ENCODE results near the gene MRPL24.

Gene MRPL24

DNA sequence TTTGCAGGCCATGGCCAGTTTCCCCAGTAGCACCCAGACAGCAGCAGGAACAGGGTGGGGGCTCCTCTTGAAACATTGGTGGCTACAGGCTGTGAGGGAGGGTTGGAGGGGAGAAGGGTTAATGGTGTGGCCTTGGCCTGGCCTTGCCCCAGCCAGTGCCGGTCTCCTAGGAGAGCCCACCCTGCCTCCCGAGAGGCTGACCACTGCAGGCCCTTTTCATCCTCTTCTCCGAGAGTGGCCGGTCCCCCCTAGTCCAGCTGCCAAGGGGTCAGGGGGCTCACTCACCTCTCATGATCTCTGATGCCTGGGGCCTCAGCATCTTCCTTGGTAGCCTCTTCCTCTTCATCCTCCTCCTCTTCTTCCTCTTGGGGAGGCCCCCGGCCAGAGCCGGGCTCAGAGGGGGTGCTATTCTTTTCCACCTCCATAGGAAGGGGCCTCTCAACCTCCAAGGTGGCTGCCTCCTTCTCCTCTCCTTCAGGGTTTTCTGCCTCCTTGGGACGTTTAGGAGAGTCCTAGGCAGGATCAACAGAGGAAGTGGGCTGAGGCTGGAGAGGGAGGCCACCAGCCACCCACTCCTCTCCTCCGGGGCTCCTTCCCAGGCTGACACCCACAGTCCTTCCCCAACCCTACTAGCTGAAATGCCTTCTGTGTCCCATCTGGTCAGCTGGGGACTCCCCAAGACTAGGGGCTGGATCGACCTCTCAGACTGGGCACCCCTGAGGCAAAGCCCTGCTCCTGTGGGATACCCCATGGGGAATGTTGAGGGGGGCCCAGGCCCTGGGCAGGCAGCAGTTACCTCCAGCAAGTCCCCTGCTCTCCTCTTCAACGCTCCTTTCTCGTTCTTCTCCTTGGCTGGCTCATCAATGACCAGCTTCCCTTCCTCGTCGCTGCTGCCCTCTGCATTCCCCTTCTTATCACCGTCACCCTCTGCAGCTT lies 2.7 kb upstream of the MRPL24 start:
- DNase-seq (ENCODE audit: low spot score) = no peak

DNA sequence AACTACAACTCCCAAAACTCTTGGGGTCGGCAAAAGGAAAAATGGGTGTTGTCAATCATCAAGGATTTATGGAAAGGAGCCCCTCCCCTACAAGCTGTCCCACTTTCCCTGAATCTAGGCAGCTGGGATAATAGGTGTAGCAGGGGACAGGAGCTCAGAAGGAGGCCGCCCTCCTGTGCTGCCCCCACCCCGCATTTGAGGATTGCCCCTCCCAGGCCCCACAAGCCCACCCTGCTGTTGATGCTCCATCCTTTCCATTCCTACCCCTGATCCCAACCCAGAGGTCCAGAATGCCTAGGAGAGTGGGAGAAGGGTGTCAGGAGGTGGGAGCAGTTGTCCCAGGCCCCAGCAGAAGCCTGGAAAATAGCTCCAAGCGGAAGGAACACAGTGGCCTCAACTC lies 1.9 kb upstream of the MRPL24 start:
- DNase-seq (ENCODE audit: low spot score) = no peak

DNA sequence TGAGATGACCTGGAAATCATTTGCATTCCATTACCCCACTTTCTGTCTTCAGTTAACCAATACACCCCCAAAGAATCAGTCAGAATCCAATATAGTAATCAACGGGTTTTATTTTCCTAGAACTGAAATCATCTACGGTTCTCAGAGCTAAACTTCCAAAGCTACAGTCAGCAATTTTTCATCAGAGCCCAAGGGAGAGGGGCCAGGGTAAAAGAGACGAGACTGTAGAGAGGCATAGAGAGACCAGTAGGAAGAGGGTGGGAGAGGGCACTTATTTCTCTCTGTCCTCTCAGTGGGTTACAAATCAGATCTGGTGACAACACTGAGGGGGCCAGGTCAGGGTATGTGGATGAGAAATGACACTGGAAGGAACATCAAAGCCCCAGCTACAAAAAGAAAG lies 1.1 kb upstream of the MRPL24 start:
- no peak for DNase-seq (ENCODE audit: low spot score)

DNA sequence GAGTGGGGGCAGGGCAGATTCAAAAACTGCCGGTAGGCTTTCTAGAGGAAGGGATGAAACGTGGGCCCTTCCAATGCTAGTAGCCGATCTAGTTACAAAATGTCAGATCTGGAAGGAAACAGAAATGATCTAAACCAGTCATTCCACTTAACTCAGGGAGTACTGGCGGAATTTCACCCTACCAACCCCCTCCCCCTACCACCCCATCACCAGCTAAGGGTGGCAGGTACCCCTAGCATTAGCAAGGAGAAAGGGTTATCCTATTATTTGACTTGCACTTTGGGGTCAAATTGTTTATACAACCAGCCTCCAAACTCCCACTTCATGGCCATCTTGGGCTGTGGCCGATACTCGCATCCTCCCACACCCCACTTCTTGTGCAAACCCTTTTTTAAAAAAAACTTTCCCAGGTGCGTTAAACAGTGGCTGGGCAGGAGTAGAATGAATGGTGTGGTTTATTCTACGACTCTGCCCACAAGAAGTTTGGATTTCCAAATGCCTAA lies 644 bp upstream of the MRPL24 start:
- DNase-seq (ENCODE audit: low spot score) = no peak

DNA sequence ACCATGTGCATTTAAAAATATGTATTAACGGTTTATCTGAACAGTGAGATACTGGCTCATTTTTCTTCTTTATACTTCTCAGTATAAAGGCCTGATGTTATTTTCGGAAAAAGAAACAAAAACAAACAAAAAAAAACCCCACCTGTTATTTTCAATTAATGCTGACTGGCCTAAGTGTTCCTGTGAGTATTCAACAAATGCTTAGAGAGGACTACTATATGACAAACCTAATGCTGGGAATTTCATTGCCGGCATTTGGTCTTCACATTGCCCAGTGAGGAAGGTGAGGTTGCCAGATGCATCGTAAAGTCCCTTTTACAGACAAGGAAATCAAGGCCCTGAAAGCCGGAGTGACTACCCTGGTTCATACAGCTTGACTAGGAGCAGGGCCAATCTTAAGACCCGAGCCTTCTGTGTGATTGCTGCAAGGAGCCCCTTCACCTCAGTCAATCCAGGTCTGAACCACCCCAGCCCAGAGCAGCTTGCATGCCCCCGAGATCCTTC lies 599 bp downstream of the MRPL24 start:
- DNase-seq (ENCODE audit: low spot score) = no peak

DNA sequence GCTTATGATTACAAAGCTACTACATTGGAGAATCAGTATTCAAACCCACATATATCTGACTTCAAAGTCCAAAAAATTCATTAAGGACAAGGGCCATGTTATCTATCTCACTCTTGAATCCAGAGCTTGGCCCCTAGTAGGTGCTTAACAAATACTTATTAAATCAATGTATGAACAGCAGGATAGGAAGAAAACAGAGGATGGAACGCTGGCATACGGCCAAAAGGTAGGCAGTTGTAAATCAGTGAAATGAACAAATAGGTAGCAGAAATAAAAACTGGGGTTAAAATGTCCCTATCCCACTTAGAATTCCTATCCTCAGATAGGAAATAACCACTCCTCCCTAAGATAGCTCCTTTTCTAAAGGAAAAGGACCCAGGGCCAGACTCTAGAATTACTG lies 2.0 kb downstream of the MRPL24 start:
- DNase-seq (ENCODE audit: low spot score) = no peak

DNA sequence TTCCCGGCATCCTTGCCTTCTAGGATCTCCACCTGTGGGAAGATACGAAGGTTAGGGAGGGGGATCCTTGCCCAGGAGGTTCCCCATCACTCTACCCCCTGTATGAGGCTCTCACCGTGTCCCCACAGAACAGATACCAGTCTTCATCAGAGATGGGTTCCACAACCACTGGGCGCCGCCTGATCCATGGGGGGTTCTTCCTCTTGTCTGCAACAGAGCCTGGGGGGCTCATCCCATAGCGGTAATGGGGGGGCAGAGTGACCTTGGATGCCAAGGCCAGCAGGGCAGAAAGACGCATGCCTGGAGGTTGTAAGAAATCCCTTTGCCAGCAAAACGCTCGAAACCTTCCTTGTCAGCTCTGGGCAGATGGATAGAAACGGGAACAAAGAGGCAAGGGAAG lies 2.5 kb downstream of the MRPL24 start:
- DNase-seq (ENCODE audit: low spot score) = no peak

DNA sequence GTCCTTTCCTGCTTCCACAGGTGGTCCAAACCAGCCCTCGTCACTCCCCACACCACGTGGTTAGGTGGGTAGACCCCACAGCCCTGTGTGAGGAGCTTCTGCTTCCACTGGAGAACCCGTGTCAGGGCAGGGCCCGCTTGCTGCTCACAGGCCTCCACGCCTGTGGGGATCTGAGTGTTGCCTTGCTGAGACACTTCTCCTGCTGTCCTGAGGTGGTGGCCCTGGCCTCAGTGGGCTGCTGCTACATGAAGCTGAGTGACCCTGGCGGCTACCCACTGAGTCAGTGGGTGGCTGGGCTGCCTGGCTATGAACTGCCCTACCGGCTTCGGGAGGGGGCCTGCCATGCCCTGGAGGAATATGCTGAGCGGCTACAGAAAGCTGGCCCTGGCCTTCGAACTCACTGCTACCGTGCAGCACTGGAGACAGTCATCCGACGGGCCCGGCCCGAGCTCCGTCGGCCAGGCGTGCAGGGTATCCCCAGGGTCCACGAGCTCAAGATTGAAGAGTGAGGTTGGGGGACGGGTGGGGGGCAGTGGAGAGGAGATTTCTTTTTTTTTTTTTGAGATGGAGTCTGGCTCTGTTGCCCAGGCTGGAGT lies 6.8 kb downstream of the MRPL24 start:
- no peak for DNase-seq (ENCODE audit: low spot score)

DNA sequence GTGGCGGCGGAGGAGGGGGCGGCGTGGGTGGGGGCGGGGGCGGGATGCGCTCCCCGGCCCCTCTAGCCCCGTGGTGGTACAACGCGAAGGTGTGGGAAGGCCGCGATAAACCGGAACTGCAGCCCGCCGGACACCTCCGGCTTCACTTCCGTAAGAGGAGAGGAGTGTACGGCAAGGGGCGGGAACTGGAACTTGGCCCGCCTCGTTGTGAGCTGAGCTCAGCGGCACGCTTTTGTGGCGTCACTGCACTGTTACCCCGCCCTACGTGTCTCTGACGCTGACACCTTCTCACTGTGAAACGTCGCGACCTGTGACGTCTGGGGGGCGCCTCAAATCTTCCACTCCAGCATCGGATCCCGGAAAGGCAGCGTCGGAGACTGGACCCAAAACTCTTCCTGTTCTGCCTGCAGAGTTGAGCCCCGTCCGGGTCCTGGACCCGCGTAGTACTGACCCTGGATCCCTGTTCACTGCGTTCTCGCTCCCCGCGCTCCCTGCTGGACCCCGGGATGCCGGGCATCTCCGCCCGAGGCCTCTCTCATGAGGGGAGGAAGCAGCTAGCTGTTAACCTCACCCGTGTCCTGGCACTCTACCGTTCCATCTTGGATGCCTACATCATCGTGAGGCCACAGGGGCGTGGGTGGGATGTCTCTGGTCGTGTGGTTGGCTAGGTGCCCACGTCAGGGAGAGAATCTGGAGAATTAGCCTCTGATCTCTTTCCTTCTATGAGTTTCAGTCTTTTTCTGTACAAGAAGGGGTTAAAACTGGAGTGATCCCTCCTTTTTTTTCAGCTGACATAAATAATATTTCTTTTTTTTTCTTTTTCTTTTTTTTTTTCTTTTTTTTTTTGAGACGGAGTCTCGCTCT lies 12.1 kb downstream of the MRPL24 start, which contains the start of gene ISG20L2:
TSS of gene ISG20L2 (minus strand) at position 168 of the 864 bp plus-strand sequence. CDS start 1,114 bp downstream, outside the sequence.
- DNase-seq (ENCODE audit: low spot score) = peak; percentile 93

DNA sequence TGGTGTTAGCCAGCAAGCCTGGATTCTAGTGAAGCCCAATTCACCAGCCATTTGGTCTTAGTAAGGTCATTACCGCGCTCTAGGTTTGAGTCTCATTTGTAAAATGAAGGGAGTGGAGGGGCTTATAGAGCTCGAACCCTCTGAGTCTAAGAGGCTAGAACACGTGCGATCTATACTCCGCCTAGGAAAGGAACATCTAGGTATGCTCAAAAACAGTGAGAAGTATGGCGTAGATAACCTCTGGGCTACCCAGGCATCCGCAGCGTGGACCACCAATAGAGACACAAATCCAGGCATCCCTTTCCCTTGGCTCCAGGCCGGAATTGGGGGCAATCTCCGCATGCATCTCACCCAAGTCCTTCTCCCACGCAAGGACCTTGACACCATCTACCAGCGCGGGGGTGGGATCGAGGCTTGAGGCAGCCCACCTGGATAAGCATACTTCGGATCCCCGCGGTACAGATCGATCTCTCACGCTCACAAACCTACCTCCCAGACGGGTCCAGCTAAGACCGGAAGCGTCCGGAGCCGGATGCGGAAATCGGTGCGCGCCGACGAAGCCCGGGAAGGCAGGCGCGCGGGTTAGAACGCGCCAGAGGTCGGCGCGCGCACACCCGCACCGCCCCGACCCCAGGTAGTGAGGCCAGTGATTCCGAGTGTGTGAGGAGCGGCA lies 12.8 kb downstream of the MRPL24 start, which contains the start of gene METTL25B:
TSS of gene METTL25B (plus strand) at position 544 of the 673 bp plus-strand sequence. CDS start 636 bp downstream, outside the sequence.
- peak; percentile 62 for DNase-seq (ENCODE audit: low spot score)

DNA sequence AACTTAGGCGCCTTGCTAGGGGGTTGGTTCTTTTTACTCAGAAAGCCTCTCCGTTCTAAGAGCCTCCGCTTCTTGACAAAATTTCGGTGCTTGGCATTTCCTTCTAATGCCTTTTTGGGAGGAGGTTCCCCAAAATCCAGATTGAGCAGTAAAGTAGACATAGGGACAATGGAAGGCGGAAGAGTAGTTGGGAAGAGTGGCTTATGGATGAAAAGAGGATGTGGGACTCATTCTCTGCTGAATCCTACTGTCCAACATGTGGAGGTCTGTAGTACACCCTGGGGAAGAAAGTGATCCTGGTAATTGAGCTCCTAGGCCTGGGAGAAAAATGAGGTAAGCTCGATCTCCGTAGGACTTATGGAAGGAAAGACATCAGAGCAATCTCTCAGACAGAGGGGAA lies 13.4 kb downstream of the MRPL24 start:
- no peak for DNase-seq (ENCODE audit: low spot score)

DNA sequence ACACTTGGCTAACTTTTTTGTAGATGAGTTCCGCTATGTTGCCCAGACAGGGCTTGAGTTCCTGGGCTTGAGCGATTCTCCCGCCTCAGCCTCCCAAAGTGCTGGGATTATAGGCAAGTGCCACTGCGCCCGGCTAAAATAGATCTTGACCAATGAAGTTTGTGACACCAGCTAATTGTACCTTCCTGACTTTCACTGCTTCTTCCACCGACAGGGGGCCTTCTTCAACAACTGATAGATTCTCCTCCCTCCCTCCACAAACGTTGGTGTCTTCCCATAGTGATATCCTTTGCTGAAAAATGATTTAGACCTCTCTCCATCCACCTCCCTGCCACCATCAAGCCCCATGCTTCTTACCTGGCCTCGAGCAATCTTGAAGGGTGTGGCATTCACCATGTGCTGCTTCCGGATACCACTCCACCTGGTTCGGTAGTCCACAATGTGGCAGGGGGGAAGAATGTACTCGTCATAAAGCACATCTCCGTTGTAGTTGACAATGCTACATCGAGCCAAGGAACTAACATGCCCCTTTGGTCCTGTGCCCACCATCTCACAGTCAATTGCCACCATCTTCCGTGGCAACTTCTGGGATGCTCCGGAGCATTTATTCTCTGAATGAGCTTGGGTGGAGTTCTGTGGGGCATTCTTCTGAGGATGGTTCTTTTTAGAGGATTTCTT lies 14.2 kb downstream of the MRPL24 start:
- peak; percentile 61 for DNase-seq (ENCODE audit: low spot score)

DNA sequence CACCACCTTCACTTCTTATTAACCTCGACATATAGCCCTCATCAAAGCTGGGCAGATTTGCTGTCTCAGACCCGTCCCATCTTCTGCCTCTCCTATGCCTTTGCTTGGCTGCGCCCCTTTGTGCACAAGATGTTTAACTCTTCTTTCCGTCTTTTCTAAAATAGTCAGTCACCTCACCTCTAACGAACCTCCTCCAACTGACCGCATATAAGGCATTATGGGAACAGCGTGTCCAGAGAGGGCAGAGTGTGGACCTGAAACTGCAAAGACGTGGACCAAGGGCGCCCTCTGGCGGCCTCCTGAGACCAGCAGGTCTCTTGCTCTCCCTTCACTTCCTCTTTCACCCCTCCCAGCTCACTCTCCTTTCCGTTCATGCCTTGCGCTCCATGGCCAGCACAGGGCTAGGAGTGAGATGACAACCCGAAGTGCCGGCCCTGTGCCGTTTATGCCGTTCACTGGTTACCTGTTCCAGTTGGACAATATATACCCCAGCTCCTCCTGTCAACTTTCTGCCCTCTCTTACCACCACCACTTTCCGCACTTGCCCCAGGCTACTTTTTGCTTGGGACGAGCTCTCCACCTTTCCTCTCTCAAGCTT lies 15.1 kb downstream of the MRPL24 start:
- peak; percentile 78 for DNase-seq (ENCODE audit: low spot score)

DNA sequence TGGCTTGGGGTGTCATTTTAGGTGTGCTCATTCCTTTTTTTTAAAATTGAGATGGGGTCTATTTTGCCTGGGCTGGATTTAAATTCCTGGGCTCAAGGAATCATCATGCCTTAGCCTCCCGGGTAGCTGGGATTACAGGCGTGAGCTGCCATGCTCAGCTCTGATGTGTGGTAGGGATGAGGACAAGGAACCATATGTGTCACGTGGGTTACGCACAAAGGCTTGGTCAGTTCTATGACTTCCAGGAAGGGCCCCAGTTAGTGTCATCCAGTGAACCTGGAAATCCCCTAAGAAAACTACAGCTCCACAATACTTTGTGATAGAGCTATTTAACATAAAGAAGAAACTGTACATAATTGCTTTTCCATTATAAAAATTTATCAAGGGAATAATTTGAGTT lies 19.4 kb downstream of the MRPL24 start:
- DNase-seq (ENCODE audit: low spot score) = no peak

DNA sequence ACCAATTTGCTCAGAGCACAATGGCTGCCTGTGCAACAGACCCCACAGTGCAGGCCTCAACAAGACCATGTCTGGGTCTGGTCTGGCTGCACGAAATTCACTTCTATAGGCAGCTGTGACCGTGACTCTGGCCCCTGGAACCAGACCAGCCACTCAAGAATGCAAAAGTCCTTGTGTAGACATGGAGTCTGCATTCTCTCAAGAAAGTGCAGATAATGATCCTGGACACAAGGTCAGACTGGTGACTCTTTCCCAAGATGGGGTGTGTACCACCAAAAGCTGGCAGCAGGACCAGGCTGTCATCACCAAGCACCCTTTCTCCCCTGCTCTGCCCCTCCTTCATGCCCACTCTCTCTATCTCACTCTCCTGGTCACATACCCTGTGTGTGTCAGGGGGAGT lies 19.8 kb downstream of the MRPL24 start:
- no peak for DNase-seq (ENCODE audit: low spot score)

DNA sequence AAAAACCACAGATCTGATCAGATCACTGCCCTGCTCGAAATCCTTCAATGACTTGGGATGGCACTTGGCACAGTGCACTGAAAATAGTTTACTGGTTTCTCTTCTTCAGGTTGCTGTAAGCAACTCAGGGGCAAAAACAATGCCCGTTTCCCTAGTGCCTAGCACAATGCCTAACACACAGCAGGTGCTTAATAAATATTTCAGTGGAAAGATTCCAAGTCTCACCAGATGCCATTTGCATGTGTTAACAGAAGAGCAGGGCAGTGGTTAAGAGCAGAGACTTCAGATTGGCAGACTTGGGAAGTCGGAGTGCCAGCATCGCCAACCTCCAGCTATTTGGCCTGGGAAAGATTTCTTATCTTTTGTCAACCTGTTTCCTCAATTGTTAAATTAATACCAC lies 23.5 kb downstream of the MRPL24 start:
- DNase-seq (ENCODE audit: low spot score) = no peak

DNA sequence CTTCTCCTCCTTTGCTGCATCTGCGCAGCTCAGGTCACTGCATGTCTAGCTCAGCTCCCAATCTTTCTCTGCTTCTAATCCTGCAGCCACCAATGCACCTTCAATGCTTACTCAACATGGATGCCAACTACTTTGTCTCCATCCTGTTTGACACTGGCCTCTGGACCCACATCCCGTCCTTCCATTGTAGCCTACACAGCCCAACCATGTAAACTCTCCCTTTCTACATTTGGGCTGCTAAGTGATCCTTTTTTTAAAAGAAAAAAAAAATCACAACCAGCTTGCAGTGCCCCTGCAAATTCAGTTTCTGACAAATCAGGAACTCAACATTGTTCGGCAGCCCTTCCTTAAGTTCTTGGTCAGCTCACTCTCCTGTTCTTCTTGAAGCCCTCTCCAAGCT lies 26.1 kb downstream of the MRPL24 start:
- DNase-seq (ENCODE audit: low spot score) = no peak

DNA sequence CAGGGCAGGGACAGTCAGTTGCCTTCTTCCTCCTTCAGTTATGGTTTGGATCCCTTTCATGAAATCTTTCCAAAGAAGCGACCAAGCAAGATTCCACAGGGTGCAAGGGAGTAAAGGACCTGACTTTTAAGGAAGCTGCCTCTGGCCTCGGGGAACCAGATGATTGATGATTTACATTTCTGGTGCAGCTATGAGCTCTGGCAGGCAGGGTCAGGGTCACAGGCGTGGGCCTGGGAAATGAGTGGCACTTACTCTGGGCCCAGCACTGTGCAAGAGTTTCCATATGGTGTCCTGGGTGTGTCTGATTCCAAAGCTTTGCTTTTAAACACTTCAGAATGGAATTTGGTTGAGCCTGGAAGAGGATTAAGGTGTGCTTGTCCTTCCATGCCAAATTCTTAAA lies 28.3 kb downstream of the MRPL24 start:
- DNase-seq (ENCODE audit: low spot score) = no peak

DNA sequence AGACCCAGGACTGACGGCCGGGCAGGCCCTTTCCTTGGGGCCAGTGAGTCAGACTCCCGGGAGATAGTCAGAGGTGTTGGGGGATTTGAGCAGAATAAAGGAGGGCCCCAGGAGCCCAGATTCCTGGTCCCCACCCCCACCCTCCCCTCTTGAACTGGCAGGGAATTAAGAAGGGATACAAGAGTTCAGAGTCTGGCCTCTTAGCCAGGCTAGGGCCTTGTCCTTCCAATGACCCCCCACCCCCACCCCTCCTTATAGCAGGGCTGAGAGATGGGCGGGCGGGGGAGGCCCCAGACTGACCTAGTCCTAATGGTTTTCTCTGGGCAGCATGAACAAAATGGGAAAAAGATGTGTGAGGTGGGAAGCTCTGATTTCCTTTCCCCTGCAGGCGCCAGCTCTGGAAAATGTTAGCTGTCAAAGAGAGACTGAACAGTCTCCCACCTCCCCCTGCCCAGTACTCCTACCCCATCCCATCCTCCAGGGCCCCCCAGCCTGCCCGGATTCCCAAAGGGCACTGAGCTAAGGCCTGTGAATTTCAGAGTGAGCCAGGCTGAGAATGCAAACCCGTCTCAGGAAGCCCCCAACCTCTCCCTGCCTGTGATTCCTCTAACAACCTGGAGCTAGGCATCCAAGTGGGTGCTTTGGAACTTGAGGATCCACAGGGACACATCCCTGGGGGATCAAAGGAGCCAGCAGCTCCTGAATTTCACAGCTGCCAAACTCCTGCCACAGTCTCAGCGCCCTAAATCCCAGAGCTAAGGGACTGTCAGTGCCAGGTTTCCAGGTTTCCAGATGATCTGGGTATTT lies 29.7 kb downstream of the MRPL24 start:
- DNase-seq (ENCODE audit: low spot score) = no peak

Data from CD4-positive, alpha-beta T cell treated with Interleukin-2 at 100 ng/mL for 4 hours (primary cell).